HG02973 (cell line): Measurements from ENCODE around the gene UBAC2.

ENCODE experiments used
- ATAC-seq: cut with Tn5 transposase; IDR thresholded peaks from one replicate; pipeline ENCODE4 v1.9.1; 2021; ENCODE audit warnings: moderate library complexity; ENCODE audit not compliant: unreplicated experiment

UBAC2 gene

GRCh38 chr13:99289674-99290337 lies 89.2 kb downstream of the UBAC2 start:
- ATAC-seq: no peak

- ATAC-seq: no peak
Observed at GRCh38 chr13:99290894-99291293, 90.2 kb downstream of the UBAC2 start.

- ATAC-seq: no peak
Observed at GRCh38 chr13:99293178-99293577, 92.5 kb downstream of the UBAC2 start.

- no peak for ATAC-seq
Observed at GRCh38 chr13:99294198-99294597, 93.5 kb downstream of the UBAC2 start.

- ATAC-seq: no peak
Observed at GRCh38 chr13:99294958-99295357, 94.3 kb downstream of the UBAC2 start.

GRCh38 chr13:99295488-99296252 lies 95.0 kb downstream of the UBAC2 start:
- no peak for ATAC-seq

GRCh38 chr13:99296398-99296797 lies 95.7 kb downstream of the UBAC2 start:
- ATAC-seq: peak; percentile 44

GRCh38 chr13:99297331-99297730 lies 96.7 kb downstream of the UBAC2 start:
- no peak for ATAC-seq

- no peak for ATAC-seq
Observed at GRCh38 chr13:99298056-99298455, 97.4 kb downstream of the UBAC2 start.

GRCh38 chr13:99299256-99299919 lies 98.7 kb downstream of the UBAC2 start:
- ATAC-seq: no peak

- no peak for ATAC-seq
Observed at GRCh38 chr13:99299920-99300341, 99.3 kb downstream of the UBAC2 start.

GRCh38 chr13:99301056-99301838 lies 100.6 kb downstream of the UBAC2 start:
- no peak for ATAC-seq

GRCh38 chr13:99301913-99302636 lies 101.4 kb downstream of the UBAC2 start:
- no peak for ATAC-seq

- no peak for ATAC-seq
Observed at GRCh38 chr13:99302637-99303505, 102.2 kb downstream of the UBAC2 start.

GRCh38 chr13:99303863-99304521 lies 103.3 kb downstream of the UBAC2 start:
- no peak for ATAC-seq

- no peak for ATAC-seq
Observed at GRCh38 chr13:99304541-99304940, 103.9 kb downstream of the UBAC2 start.

GRCh38 chr13:99305158-99305557 lies 104.5 kb downstream of the UBAC2 start:
- ATAC-seq: no peak

GRCh38 chr13:99305566-99305965 lies 104.9 kb downstream of the UBAC2 start:
- ATAC-seq: no peak

- peak; percentile 53 for ATAC-seq
Observed at GRCh38 chr13:99307247-99307646, 106.6 kb downstream of the UBAC2 start, which contains the start of gene GPR183. GPR183 (minus strand) TSS chr13:99307399; CDS start chr13:99296145, 11,254 bp downstream.
